K562 (cell line): ENCODE results near the gene PPP1R14B. TPM values are rescaled to one million over a fixed set of nuclear protein-coding genes. Genes with fewer than 3 reads are reported as not detected.

Experiments
- ARNT ChIP-seq, 2 experiments: fragments of 450-650 bp; IDR thresholded peaks; 2 replicates each; pipeline ENCODE4 v1.6.1; 2016; ENCODE audit warnings: mild to moderate bottlenecking in 1 of 2
- BRF1 ChIP-seq: IDR thresholded peaks from 3 replicates; pipeline ENCODE4 v1.6.1; 2011; ENCODE audit warnings: borderline replicate concordance, mild to moderate bottlenecking; ENCODE audit not compliant: insufficient read length; ENCODE audit errors: extremely low read depth
- CTCFL ChIP-seq: IDR thresholded peaks from 2 replicates; pipeline ENCODE4 v1.6.1; 2011; ENCODE audit warnings: borderline replicate concordance, low read depth, mild to moderate bottlenecking, moderate library complexity, low read length; ENCODE audit not compliant: insufficient read depth, poor library complexity, severe bottlenecking
- GABPA ChIP-seq: fragments of 200-800 bp; sonication (Bioruptor generic); conservative IDR thresholded peaks from 2 replicates; pipeline ENCODE4 v1.6.1; 2016; ENCODE audit warnings: low read depth, missing genetic modification characterization, missing compliant biosample characterization
- GTF2A2 ChIP-seq: IDR thresholded peaks from 2 replicates; pipeline ENCODE4 v1.6.1; 2016; ENCODE audit warnings: mild to moderate bottlenecking, missing genetic modification characterization, missing compliant biosample characterization
- L3MBTL2 ChIP-seq: fragments of 450-650 bp; IDR thresholded peaks from 2 replicates; pipeline ENCODE4 v1.6.1; 2016; ENCODE audit warnings: mild to moderate bottlenecking, moderate library complexity
- MTA1 ChIP-seq: fragments of 450-650 bp; IDR thresholded peaks from 2 replicates; pipeline ENCODE4 v1.6.1; 2017; ENCODE audit warnings: borderline replicate concordance
- PBX2 ChIP-seq, 2 experiments: IDR thresholded peaks in 1 of 2; conservative IDR thresholded peaks in 1 of 2; 2 replicates each; pipeline ENCODE4 v1.6.1; 2016; ENCODE audit warnings: low read depth in 2 of 2, mild to moderate bottlenecking in 1 of 2, missing compliant biosample characterization in 1 of 2, missing genetic modification characterization in 1 of 2, moderate library complexity in 1 of 2
- RREB1 ChIP-seq: fragments of 250-450 bp; sonication (Bioruptor Pico); IDR thresholded peaks from 2 replicates; pipeline ENCODE4 v1.4.0; 2020
- SAFB2 ChIP-seq: fragments of 200-400 bp; formaldehyde crosslinking; IDR thresholded peaks from 2 replicates; pipeline ENCODE4 v1.6.1; 2018; ENCODE audit warnings: borderline replicate concordance, low read length, low read depth, moderate library complexity; ENCODE audit not compliant: severe bottlenecking
- SMAD4 ChIP-seq: fragments of 250-450 bp; sonication (Bioruptor Pico); conservative IDR thresholded peaks from 2 replicates; pipeline ENCODE4 v1.8.0; 2021; ENCODE audit warnings: inconsistent platforms, mild to moderate bottlenecking, moderate library complexity
- XRCC5 ChIP-seq: fragments of 200-400 bp; formaldehyde crosslinking; IDR thresholded peaks from 2 replicates; pipeline ENCODE4 v1.6.1; 2017; ENCODE audit warnings: low read depth, mild to moderate bottlenecking, low read length
- ZBTB7A ChIP-seq: IDR thresholded peaks from 2 replicates; pipeline ENCODE4 v1.6.1; 2011; ENCODE audit warnings: low read depth, mild to moderate bottlenecking, low read length, moderate library complexity, borderline replicate concordance; ENCODE audit not compliant: control insufficient read depth
- ZC3H4 ChIP-seq: sonication (generic); formaldehyde crosslinking; IDR thresholded peaks from 2 replicates; pipeline ENCODE4 v1.9.0; 2021; ENCODE audit warnings: missing genetic modification reagents, borderline replicate concordance
- ZNF253 ChIP-seq: fragments of 250-450 bp; sonication (Bioruptor Pico); conservative IDR thresholded peaks from 2 replicates; pipeline ENCODE4 v1.6.1; 2021; ENCODE audit warnings: mild to moderate bottlenecking
- polyA plus RNA-seq, 8 experiments: library from polyadenylated mRNA; depleted of rRNA in 4 of 8; stranded (reverse) in 5 of 8; unstranded in 3 of 8; fragments of >200 nt; fragmentation: Nextera tagmentation in 2 of 8; fragmentation: Illumina TruSeq in 1 of 8; extraction: Ambion mirVana in 2 of 8; extraction: Trizol in 1 of 8; gene quantifications; 2 replicates each; pipeline versions ENCODE4 v1.2.1 to v1.2.3, GENCODE V29; 2011 to 2014; ENCODE audit warnings: inconsistent platforms in 1 of 8, missing spikeins in 1 of 8
- total RNA-seq, 7 experiments: library from RNA; depleted of rRNA in 6 of 7; stranded (reverse); fragments of >200 nt in 6 of 7; fragmentation: Illumina TruSeq in 2 of 7; extraction: Trizol in 2 of 7; gene quantifications; 2 replicates each; pipeline versions ENCODE4 v1.2.1 to v1.2.3, GENCODE V29; 2011 to 2021; ENCODE audit warnings: low replicate concordance in 1 of 7

PPP1R14B gene
- total and polyA plus RNA-seq, 9 of the 15 experiments (the other 6 are each of a cell fraction or from before 2014, with no cell fraction given) = 7.7 to 566 (median 212) TPM

- peak; percentile 68 for TF ChIP-seq L3MBTL2
- peak; percentile 85 for TF ChIP-seq GABPA (tag)
- no peak for TF ChIP-seq ZNF253 (CRISPR knock-in tag)
- TF ChIP-seq CTCFL = peak; percentile 23
- no peak for TF ChIP-seq SAFB2
- no peak for TF ChIP-seq PBX2 (CRISPR knock-in tag; IDR thresholded peaks at IDR 0.05; ENCODE audit: low read depth)
- TF ChIP-seq PBX2 (tag; conservative IDR thresholded peaks at IDR 0.05; ENCODE audit: low read depth) = no peak
- TF ChIP-seq SMAD4 = peak; percentile 57
- no peak for TF ChIP-seq RREB1 (CRISPR knock-in tag)
- no peak; the same call in 1 of the 2 replicates for TF ChIP-seq ZC3H4 (CRISPR knock-in tag)
- no peak for TF ChIP-seq ARNT (IDR thresholded peaks at IDR 0.05)
- no peak for TF ChIP-seq GTF2A2 (tag)
- TF ChIP-seq BRF1 = no peak
- TF ChIP-seq ZBTB7A = peak; percentile 83; the same call in 1 of the 2 replicates
- TF ChIP-seq MTA1 = peak; percentile 86
- TF ChIP-seq XRCC5 = peak; percentile 0; the same call in 1 of the 2 replicates
Observed at GRCh38 chr11:64284962-64285884, 38.5 kb upstream of the PPP1R14B start, which contains the start of gene GPR137 (continued).
